ENCODE results near the gene FAM3C.
"Not testable (repeated sequence)": the region's sequence is repeated elsewhere in the genome, so short reads cannot be mapped to it uniquely, and the experiment has no call there.

FAM3C gene

GRCh38 chr7:121328508-121329190 lies 67.5 kb downstream of the FAM3C start, which contains the start of gene WNT16:
WNT16 (plus strand) TSS chr7:121329000; CDS start chr7:121329293, 293 bp downstream.
- Histone ChIP-seq H3K27ac (ENCODE audit: low read depth, low read length) (no peak within 1 kb of the TSS), H3K4me1 (ENCODE audit: control insufficient read depth in 1 of 2, insufficient read depth in 2 of 2, low read length in 2 of 2) (peaks cover 0 to 13% of the 10 kb centered on the region in 2 donors), H3K9ac (ENCODE audit: low read depth in 1 of 2, low read length in 2 of 2) (no peak within 1 kb of the TSS), H3K36me3 (ENCODE audit: control insufficient read depth in 1 of 2, insufficient read depth in 2 of 2, low read length in 2 of 2) (no peaks in the 10 kb centered on the region), H3K4me3 (ENCODE audit: low read depth in 1 of 2, low read length in 2 of 2) (peak within 1 kb of the TSS; percentile 68), H3K9me3 (ENCODE audit: control insufficient read depth in 1 of 2, low read length in 2 of 2) (no peaks in the 10 kb centered on the region), H3K27me3 (ENCODE audit: control insufficient read depth in 1 of 2, insufficient read depth in 2 of 2, low read length in 2 of 2) (peaks cover 36 to 45% of the 10 kb centered on the region in 2 donors)

GRCh38 chr7:121327671-121328070 lies 68.4 kb downstream of the FAM3C start:
- Histone ChIP-seq H3K36me3 (ENCODE audit: control insufficient read depth in 1 of 2, insufficient read depth in 2 of 2, low read length in 2 of 2) (no peaks in the 10 kb centered on the region), H3K4me3 (ENCODE audit: low read depth in 1 of 2, low read length in 2 of 2) (no peak overlapping the region), H3K9me3 (ENCODE audit: control insufficient read depth in 1 of 2, low read length in 2 of 2) (no peaks in the 10 kb centered on the region), H3K9ac (ENCODE audit: low read depth in 1 of 2, low read length in 2 of 2) (no peak overlapping the region), H3K27me3 (ENCODE audit: control insufficient read depth in 1 of 2, insufficient read depth in 2 of 2, low read length in 2 of 2) (peaks cover 36 to 45% of the 10 kb centered on the region in 2 donors), H3K4me1 (ENCODE audit: control insufficient read depth in 1 of 2, insufficient read depth in 2 of 2, low read length in 2 of 2) (peaks cover 0 to 13% of the 10 kb centered on the region in 2 donors), H3K27ac (ENCODE audit: low read depth, low read length) (no peak overlapping the region)

GRCh38 chr7:121323515-121324302 lies 72.4 kb downstream of the FAM3C start:
- Histone ChIP-seq H3K9me3 (ENCODE audit: control insufficient read depth in 1 of 2, low read length in 2 of 2) (no peaks in the 10 kb centered on the region), H3K4me3 (ENCODE audit: low read depth in 1 of 2, low read length in 2 of 2) (no peak overlapping the region), H3K27ac (ENCODE audit: low read depth, low read length) (no peak overlapping the region), H3K4me1 (ENCODE audit: control insufficient read depth in 1 of 2, insufficient read depth in 2 of 2, low read length in 2 of 2) (no peaks in the 10 kb centered on the region), H3K27me3 (ENCODE audit: control insufficient read depth in 1 of 2, insufficient read depth in 2 of 2, low read length in 2 of 2) (peaks cover 9 to 13% of the 10 kb centered on the region in 2 donors), H3K9ac (ENCODE audit: low read depth in 1 of 2, low read length in 2 of 2) (no peak overlapping the region), H3K36me3 (ENCODE audit: control insufficient read depth in 1 of 2, insufficient read depth in 2 of 2, low read length in 2 of 2) (no peaks in the 10 kb centered on the region)

GRCh38 chr7:121322460-121322859 lies 73.6 kb downstream of the FAM3C start:
- no peak overlapping the region for H3K4me3 ChIP-seq (ENCODE audit: low read depth in 1 of 2, low read length in 2 of 2)
- no peaks in the 10 kb centered on the region for H3K9me3 ChIP-seq (ENCODE audit: control insufficient read depth in 1 of 2, low read length in 2 of 2)
- no peak overlapping the region for H3K9ac ChIP-seq (ENCODE audit: low read depth in 1 of 2, low read length in 2 of 2)
- no peaks in the 10 kb centered on the region for H3K36me3 ChIP-seq (ENCODE audit: control insufficient read depth in 1 of 2, insufficient read depth in 2 of 2, low read length in 2 of 2)
- H3K4me1 ChIP-seq (ENCODE audit: control insufficient read depth in 1 of 2, insufficient read depth in 2 of 2, low read length in 2 of 2): no peaks in the 10 kb centered on the region
- H3K27me3 ChIP-seq (ENCODE audit: control insufficient read depth in 1 of 2, insufficient read depth in 2 of 2, low read length in 2 of 2): peaks cover 0 to under 1% of the 10 kb centered on the region in 2 donors
- H3K27ac ChIP-seq (ENCODE audit: low read depth, low read length): no peak overlapping the region

GRCh38 chr7:121315170-121315569 lies 80.9 kb downstream of the FAM3C start:
- not testable (repeated sequence) for H3K9ac ChIP-seq (ENCODE audit: low read depth in 1 of 2, low read length in 2 of 2); H3K9me3 ChIP-seq (ENCODE audit: control insufficient read depth in 1 of 2, low read length in 2 of 2); H3K36me3 ChIP-seq (ENCODE audit: control insufficient read depth in 1 of 2, insufficient read depth in 2 of 2, low read length in 2 of 2); H3K27ac ChIP-seq (ENCODE audit: low read depth, low read length); H3K27me3 ChIP-seq (ENCODE audit: control insufficient read depth in 1 of 2, insufficient read depth in 2 of 2, low read length in 2 of 2); H3K4me3 ChIP-seq (ENCODE audit: low read depth in 1 of 2, low read length in 2 of 2)
- H3K4me1 ChIP-seq (ENCODE audit: control insufficient read depth in 1 of 2, insufficient read depth in 2 of 2, low read length in 2 of 2): peaks cover 0 to 14% of the 10 kb centered on the region in 2 donors

- Histone ChIP-seq H3K27me3 (ENCODE audit: control insufficient read depth in 1 of 2, insufficient read depth in 2 of 2, low read length in 2 of 2) (no peaks in the 10 kb centered on the region), H3K4me3 (ENCODE audit: low read depth in 1 of 2, low read length in 2 of 2) (peak overlapping the region; percentile 3 to 16), H3K27ac (ENCODE audit: low read depth, low read length) (no peak overlapping the region), H3K9ac (ENCODE audit: low read depth in 1 of 2, low read length in 2 of 2) (no peak overlapping the region), H3K4me1 (ENCODE audit: control insufficient read depth in 1 of 2, insufficient read depth in 2 of 2, low read length in 2 of 2) (peaks cover 0 to 14% of the 10 kb centered on the region in 2 donors), H3K36me3 (ENCODE audit: control insufficient read depth in 1 of 2, insufficient read depth in 2 of 2, low read length in 2 of 2) (no peaks in the 10 kb centered on the region), H3K9me3 (ENCODE audit: control insufficient read depth in 1 of 2, low read length in 2 of 2) (no peaks in the 10 kb centered on the region)
Measured at GRCh38 chr7:121313793-121314676, 82.1 kb downstream of the FAM3C start.

GRCh38 chr7:121313220-121313792 lies 82.8 kb downstream of the FAM3C start:
- no peaks in the 10 kb centered on the region for H3K9me3 ChIP-seq (ENCODE audit: control insufficient read depth in 1 of 2, low read length in 2 of 2)
- no peak overlapping the region for H3K27ac ChIP-seq (ENCODE audit: low read depth, low read length)
- peak overlapping the region; percentile 3 to 16 for H3K4me3 ChIP-seq (ENCODE audit: low read depth in 1 of 2, low read length in 2 of 2)
- no peaks in the 10 kb centered on the region for H3K36me3 ChIP-seq (ENCODE audit: control insufficient read depth in 1 of 2, insufficient read depth in 2 of 2, low read length in 2 of 2)
- no peaks in the 10 kb centered on the region for H3K27me3 ChIP-seq (ENCODE audit: control insufficient read depth in 1 of 2, insufficient read depth in 2 of 2, low read length in 2 of 2)
- peaks cover 0 to 14% of the 10 kb centered on the region in 2 donors for H3K4me1 ChIP-seq (ENCODE audit: control insufficient read depth in 1 of 2, insufficient read depth in 2 of 2, low read length in 2 of 2)
- no peak overlapping the region for H3K9ac ChIP-seq (ENCODE audit: low read depth in 1 of 2, low read length in 2 of 2)

- no peak overlapping the region for H3K4me3 ChIP-seq (ENCODE audit: low read depth in 1 of 2, low read length in 2 of 2)
Measured at GRCh38 chr7:121307021-121307574, 89.0 kb downstream of the FAM3C start.

GRCh38 chr7:121306565-121306964 lies 89.5 kb downstream of the FAM3C start:
- Histone ChIP-seq H3K4me3 (ENCODE audit: low read depth in 1 of 2, low read length in 2 of 2) (no peak overlapping the region), H3K27ac (ENCODE audit: low read depth, low read length) (no peak overlapping the region)

More at GRCh38 chr7:121307021-121307574, 89.0 kb downstream of the FAM3C start:
- no peaks in the 10 kb centered on the region for H3K27me3 ChIP-seq (ENCODE audit: control insufficient read depth in 1 of 2, insufficient read depth in 2 of 2, low read length in 2 of 2)
- no peaks in the 10 kb centered on the region for H3K9me3 ChIP-seq (ENCODE audit: control insufficient read depth in 1 of 2, low read length in 2 of 2)
- H3K27ac ChIP-seq (ENCODE audit: low read depth, low read length): no peak overlapping the region
- no peaks in the 10 kb centered on the region for H3K36me3 ChIP-seq (ENCODE audit: control insufficient read depth in 1 of 2, insufficient read depth in 2 of 2, low read length in 2 of 2)
- no peaks in the 10 kb centered on the region for H3K4me1 ChIP-seq (ENCODE audit: control insufficient read depth in 1 of 2, insufficient read depth in 2 of 2, low read length in 2 of 2)
- H3K9ac ChIP-seq (ENCODE audit: low read depth in 1 of 2, low read length in 2 of 2): no peak overlapping the region

More at GRCh38 chr7:121306565-121306964, 89.5 kb downstream of the FAM3C start:
- no peaks in the 10 kb centered on the region for H3K36me3 ChIP-seq (ENCODE audit: control insufficient read depth in 1 of 2, insufficient read depth in 2 of 2, low read length in 2 of 2)
- H3K27me3 ChIP-seq (ENCODE audit: control insufficient read depth in 1 of 2, insufficient read depth in 2 of 2, low read length in 2 of 2): no peaks in the 10 kb centered on the region
- no peak overlapping the region for H3K9ac ChIP-seq (ENCODE audit: low read depth in 1 of 2, low read length in 2 of 2)
- no peaks in the 10 kb centered on the region for H3K4me1 ChIP-seq (ENCODE audit: control insufficient read depth in 1 of 2, insufficient read depth in 2 of 2, low read length in 2 of 2)
- no peaks in the 10 kb centered on the region for H3K9me3 ChIP-seq (ENCODE audit: control insufficient read depth in 1 of 2, low read length in 2 of 2)

Data from duodenal mucosa (tissue), 2 donors.